GM23338 (cell line): Measurements from ENCODE around the gene PRODH2.

Experiments
- CREB1 ChIP-seq: fragments of 250-450 bp; sonication (Bioruptor Pico); IDR thresholded peaks from 2 replicates; pipeline ENCODE4 v1.5.0; 2020; ENCODE audit warnings: low read depth, mild to moderate bottlenecking, moderate library complexity
- CTCF ChIP-seq, 2 experiments: fragments of 200-600 bp in 1 of 2; sonication (generic) in 1 of 2; conservative IDR thresholded peaks; 2 replicates each; pipeline versions ENCODE4 v1.5.1 to v1.6.1; 2016 to 2017; ENCODE audit warnings: antibody characterized with exemption in 2 of 2, low read depth in 2 of 2, mild to moderate bottlenecking in 2 of 2, moderate library complexity in 1 of 2
- ETS1 ChIP-seq: IDR thresholded peaks from 2 replicates; pipeline ENCODE4 v1.6.1; 2016; ENCODE audit warnings: antibody characterized with exemption
- EZH2 ChIP-seq: fragments of 200-600 bp; sonication (generic); IDR thresholded peaks from one replicate; pipeline ENCODE4 v1.8.0; 2017; ENCODE audit warnings: antibody characterized with exemption, mild to moderate bottlenecking, low read depth; ENCODE audit not compliant: unreplicated experiment
- EZH2phosphoT487 ChIP-seq: fragments of 200-600 bp; sonication (generic); IDR thresholded peaks from one replicate; pipeline ENCODE4 v1.8.1; 2018; ENCODE audit warnings: antibody characterized with exemption; ENCODE audit not compliant: unreplicated experiment
- JUNB ChIP-seq: IDR thresholded peaks from one replicate; pipeline ENCODE4 v1.6.1; 2016; ENCODE audit warnings: antibody characterized with exemption; ENCODE audit not compliant: unreplicated experiment
- POLR2AphosphoS5 ChIP-seq: IDR thresholded peaks from 2 replicates; pipeline ENCODE4 v1.6.1; 2016; ENCODE audit warnings: antibody characterized with exemption, low read depth
- REST ChIP-seq: IDR thresholded peaks from one replicate; pipeline ENCODE4 v1.6.1; 2018; ENCODE audit warnings: antibody characterized with exemption; ENCODE audit not compliant: unreplicated experiment
- ZNF462 ChIP-seq: fragments of 250-450 bp; sonication (Bioruptor Pico); IDR thresholded peaks from 2 replicates; pipeline ENCODE4 v1.5.0; 2020; ENCODE audit warnings: mild to moderate bottlenecking, moderate library complexity

GRCh38 chr19:35786299-35787160, 26.1 kb downstream of the PRODH2 start:
- TF ChIP-seq POLR2AphosphoS5 (no peak), CTCF (conservative IDR thresholded peaks at IDR 0.05; ENCODE audit: low read depth in 2 of 2) (no peak), REST (no peak), EZH2 (no peak), EZH2phosphoT487 (no peak), JUNB (no peak), CREB1 (CRISPR knock-in tag) (no peak), ETS1 (no peak), ZNF462 (CRISPR knock-in tag) (no peak)
